Peyer's patch (tissue), 4 donors: ENCODE data around the gene C3orf70. TPM values are rescaled to one million over a fixed set of nuclear protein-coding genes. Genes with fewer than 3 reads are reported as not detected.

Experiments used
- DNase-seq, 3 donors: peaks; one replicate each; pipeline ENCODE4 v3.0.0-alpha.2; 2017 to 2019
- H3K27ac ChIP-seq, 4 donors: fragments of 200-600 bp; sonication (generic); one replicate each; pipeline ENCODE4 v1.5.1; 2016 to 2019
- H3K27me3 ChIP-seq, 2 donors: fragments of 200-600 bp; sonication (generic); one replicate each; pipeline ENCODE4 v1.5.1; 2019
- H3K36me3 ChIP-seq, 3 donors: fragments of 200-600 bp; sonication (generic); one replicate each; pipeline ENCODE4 v1.5.1; 2016 to 2019
- H3K4me1 ChIP-seq, 4 donors: fragments of 200-600 bp; sonication (generic); one replicate each; pipeline ENCODE4 v1.5.1; 2016 to 2019
- H3K4me3 ChIP-seq, 4 donors: fragments of 200-600 bp; sonication (generic); 1 replicate in 3 of 4; 2 replicates in 1 of 4; pipeline ENCODE4 v1.5.1; 2016 to 2019; ENCODE audit warnings: mild to moderate bottlenecking in 1 of 4
- H3K9me3 ChIP-seq, 4 donors: fragments of 200-600 bp; sonication (generic); one replicate each; pipeline ENCODE4 v1.5.1; 2016 to 2019; ENCODE audit warnings: mild to moderate bottlenecking in 1 of 4
- POLR2A ChIP-seq, 2 donors: fragments of 450-650 bp; IDR thresholded peaks; one replicate each; pipeline ENCODE4 v1.5.1; 2017; ENCODE audit warnings: antibody characterized with exemption in 2 of 2, mild to moderate bottlenecking in 2 of 2, moderate library complexity in 2 of 2
- total RNA-seq, 4 donors: library from RNA; depleted of rRNA; stranded (reverse); fragments of >200 nt; gene quantifications; one replicate each; pipeline ENCODE4 v1.1.0, GENCODE V29; 2016
- TF ChIP-seq, protein P1 (sequence below), 6 experiments: fragments of 450-650 bp in 4 of 6; fragments of 200-600 bp in 2 of 6; sonication (generic) in 1 of 6; IDR thresholded peaks; one replicate each; pipeline ENCODE4 v1.5.1; 2017 to 2019; ENCODE audit warnings: antibody characterized with exemption in 6 of 6, mild to moderate bottlenecking in 3 of 6, moderate library complexity in 1 of 6

C3orf70 gene
- total RNA-seq, 4 donors from 2014 or later: 4.1 to 6.5 (median 5.5) TPM

- TF ChIP-seq, protein P1, sequence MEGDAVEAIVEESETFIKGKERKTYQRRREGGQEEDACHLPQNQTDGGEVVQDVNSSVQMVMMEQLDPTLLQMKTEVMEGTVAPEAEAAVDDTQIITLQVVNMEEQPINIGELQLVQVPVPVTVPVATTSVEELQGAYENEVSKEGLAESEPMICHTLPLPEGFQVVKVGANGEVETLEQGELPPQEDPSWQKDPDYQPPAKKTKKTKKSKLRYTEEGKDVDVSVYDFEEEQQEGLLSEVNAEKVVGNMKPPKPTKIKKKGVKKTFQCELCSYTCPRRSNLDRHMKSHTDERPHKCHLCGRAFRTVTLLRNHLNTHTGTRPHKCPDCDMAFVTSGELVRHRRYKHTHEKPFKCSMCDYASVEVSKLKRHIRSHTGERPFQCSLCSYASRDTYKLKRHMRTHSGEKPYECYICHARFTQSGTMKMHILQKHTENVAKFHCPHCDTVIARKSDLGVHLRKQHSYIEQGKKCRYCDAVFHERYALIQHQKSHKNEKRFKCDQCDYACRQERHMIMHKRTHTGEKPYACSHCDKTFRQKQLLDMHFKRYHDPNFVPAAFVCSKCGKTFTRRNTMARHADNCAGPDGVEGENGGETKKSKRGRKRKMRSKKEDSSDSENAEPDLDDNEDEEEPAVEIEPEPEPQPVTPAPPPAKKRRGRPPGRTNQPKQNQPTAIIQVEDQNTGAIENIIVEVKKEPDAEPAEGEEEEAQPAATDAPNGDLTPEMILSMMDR (IDR thresholded peaks at IDR 0.05): no peak
- TF ChIP-seq POLR2A (IDR thresholded peaks at IDR 0.05): no peak
- H3K9me3 ChIP-seq: no peaks in the 10 kb centered on the region
- no peak for DNase-seq
- no peak overlapping the region for H3K27ac ChIP-seq
- H3K4me3 ChIP-seq: no peak overlapping the region
- H3K27me3 ChIP-seq: no peaks in the 10 kb centered on the region
- H3K4me1 ChIP-seq: no peaks in the 10 kb centered on the region
- H3K36me3 ChIP-seq: peaks cover 0 to 12% (median 0%) of the 10 kb centered on the region in 3 donors
Observed at GRCh38 chr3:185195652-185196051, 42.8 kb upstream of the C3orf70 start.

DNA sequence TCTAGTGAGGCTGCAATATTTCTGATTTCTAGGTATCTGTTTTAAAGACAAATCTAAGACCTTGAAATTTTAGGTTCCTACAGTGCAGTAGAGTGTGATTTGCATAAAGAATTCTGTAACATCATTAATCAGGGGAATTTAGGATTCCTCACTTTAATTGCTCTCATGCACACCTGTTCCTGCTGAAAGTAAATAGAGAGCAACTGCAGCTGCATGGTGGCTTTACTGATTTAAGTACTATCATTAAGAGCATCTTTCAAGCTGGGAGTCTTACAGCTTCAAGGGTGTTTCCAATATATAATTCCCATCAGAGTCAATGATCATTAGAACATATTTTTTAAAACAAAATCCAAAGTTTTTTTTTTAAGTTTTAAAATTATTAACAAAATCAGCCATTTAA is 36.0 kb upstream of the C3orf70 start:
- no peak for DNase-seq
- peaks cover 0 to 12% (median 0%) of the 10 kb centered on the region in 3 donors for H3K36me3 ChIP-seq
- H3K4me3 ChIP-seq: no peak overlapping the region
- no peak overlapping the region for H3K27ac ChIP-seq
- no peaks in the 10 kb centered on the region for H3K27me3 ChIP-seq
- TF ChIP-seq, protein P1 (IDR thresholded peaks at IDR 0.05): no peak
- TF ChIP-seq POLR2A (IDR thresholded peaks at IDR 0.05): no peak
- H3K4me1 ChIP-seq: no peaks in the 10 kb centered on the region
- H3K9me3 ChIP-seq: no peaks in the 10 kb centered on the region

- H3K27ac ChIP-seq: no peak overlapping the region
- no peaks in the 10 kb centered on the region for H3K4me1 ChIP-seq
- H3K36me3 ChIP-seq: peaks cover 0 to 4% (median 0%) of the 10 kb centered on the region in 3 donors
- no peaks in the 10 kb centered on the region for H3K9me3 ChIP-seq
- TF ChIP-seq, protein P1 (IDR thresholded peaks at IDR 0.05): no peak
- TF ChIP-seq POLR2A (IDR thresholded peaks at IDR 0.05): no peak
- DNase-seq: no peak
- H3K4me3 ChIP-seq: no peak overlapping the region
- H3K27me3 ChIP-seq: no peaks in the 10 kb centered on the region
Observed at GRCh38 chr3:185187391-185187790, 34.5 kb upstream of the C3orf70 start.

DNA sequence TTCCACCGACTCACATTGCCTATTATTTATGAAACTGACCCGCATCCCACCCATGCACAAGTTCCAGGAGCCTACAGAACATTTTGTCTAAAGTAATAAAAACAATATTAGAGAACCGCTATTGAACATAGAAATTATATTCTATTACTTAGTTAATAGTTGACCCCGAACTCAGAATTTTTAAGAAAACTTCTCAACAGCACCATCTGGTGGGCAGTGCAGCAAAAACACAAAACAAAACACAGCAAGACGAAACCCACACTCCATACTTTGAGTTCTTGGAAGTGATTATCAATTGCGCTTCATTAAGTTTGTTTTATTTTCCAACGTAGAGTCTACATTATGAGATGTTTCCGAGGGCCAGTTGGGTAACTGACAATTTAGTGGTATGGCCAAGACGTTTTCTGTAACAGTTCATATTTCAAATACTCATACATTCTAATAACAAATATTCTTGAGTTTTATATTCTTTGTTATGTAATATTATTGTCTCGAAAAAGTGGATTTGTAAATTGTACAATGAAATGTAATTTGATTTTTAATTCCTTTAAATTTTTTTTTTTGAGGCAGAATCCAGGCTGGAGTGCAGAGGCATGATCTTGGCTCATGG is 24.0 kb upstream of the C3orf70 start:
- peaks cover 0 to 27% (median 4%) of the 10 kb centered on the region in 4 donors for H3K4me1 ChIP-seq
- H3K27me3 ChIP-seq: no peaks in the 10 kb centered on the region
- H3K9me3 ChIP-seq: no peaks in the 10 kb centered on the region
- DNase-seq: peak in 1 of 3 donors; percentile 59
- TF ChIP-seq POLR2A (IDR thresholded peaks at IDR 0.05): no peak
- TF ChIP-seq, protein P1 (IDR thresholded peaks at IDR 0.05): peak; percentile 31 to 76 (median 67)
- H3K36me3 ChIP-seq: no peaks in the 10 kb centered on the region
- no peak overlapping the region for H3K4me3 ChIP-seq
- H3K27ac ChIP-seq: no peak overlapping the region

- Histone ChIP-seq H3K4me3 (peak overlapping the region in 2 of 4 donors; percentile 33 to 42), H3K9me3 (no peaks in the 10 kb centered on the region), H3K36me3 (no peaks in the 10 kb centered on the region), H3K4me1 (peaks cover 0 to 34% (median 4%) of the 10 kb centered on the region in 4 donors), H3K27me3 (no peaks in the 10 kb centered on the region), H3K27ac (peak overlapping the region in 3 of 4 donors; percentile 71 to 95 (median 90))
- TF ChIP-seq, protein P1 (IDR thresholded peaks at IDR 0.05): no peak
- TF ChIP-seq POLR2A (IDR thresholded peaks at IDR 0.05): peak; percentile 52 to 55
- DNase-seq: peak in 2 of 3 donors; percentile 83 to 87
Observed at GRCh38 chr3:185175370-185175987, 22.6 kb upstream of the C3orf70 start.
